CD4-positive, alpha-beta T cell treated with Interleukin-21 for 1 hour (primary cell): Measurements from ENCODE around the gene KANK4.

ENCODE experiments used
- DNase-seq: peaks from one replicate; pipeline ENCODE4 v3.0.0-alpha.2; 2020

KANK4 gene

DNA sequence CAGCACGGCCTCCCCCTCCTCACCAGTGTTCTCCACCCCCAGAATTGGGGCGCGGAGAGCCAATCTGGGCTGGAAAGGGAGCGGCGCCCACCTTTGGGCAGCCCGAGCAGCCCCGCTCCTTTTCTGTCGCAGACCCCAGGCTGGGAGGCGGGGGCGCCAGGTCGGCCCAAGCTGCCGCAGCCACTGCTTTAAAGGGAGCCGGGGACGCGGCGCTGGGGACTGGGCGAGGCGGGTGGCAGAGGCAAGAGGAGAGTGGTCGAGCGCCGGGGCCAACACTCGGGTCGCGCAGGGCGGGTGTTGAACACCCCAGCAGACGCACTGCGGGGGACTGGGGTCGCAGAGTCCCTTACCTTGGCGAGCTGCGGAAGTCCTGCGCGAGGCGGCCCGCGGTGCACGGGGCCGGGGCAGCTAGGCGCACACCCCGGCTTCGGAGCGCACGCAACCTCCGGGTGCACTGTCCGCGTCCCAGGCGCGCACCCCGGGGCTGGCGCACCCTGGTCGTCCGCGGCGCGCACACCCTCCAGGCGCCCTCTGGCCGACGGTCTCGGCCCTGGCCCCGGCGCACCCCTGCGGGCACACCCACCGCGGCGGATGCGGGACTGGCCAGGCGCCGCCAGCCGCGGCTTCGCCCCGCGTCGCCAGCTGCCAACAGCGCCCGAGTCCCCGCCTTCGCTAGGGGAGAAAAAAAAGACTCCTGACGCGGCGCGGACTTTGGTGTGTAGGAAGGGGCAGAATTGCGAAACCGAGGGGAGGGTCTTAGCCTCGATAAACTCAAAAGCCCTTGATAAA is at the start of gene KANK4:
Gene KANK4 (minus strand): TSS at position 679 of the 789 bp plus-strand sequence. CDS start 37,870 bp downstream, outside the sequence.
- no peak for DNase-seq

DNA sequence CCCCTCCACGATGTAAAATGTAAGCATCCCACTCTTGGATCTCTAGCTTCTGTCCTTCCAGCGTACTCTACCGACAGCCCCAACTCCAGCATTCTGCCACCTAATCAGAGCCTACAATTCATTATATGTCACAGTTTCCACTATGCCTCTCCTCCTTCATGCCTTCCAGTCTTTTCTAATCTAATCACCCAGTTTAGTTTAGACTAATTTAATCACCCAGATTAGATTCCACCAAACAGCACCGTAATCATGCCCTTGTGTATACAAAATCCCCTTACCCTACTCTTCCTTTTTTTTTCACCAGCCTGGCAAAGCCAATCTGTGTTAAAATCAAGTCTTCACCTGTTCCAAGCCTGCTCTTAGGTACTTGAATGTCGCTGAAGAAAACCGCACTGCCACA is 49.8 kb upstream of the KANK4 start:
- no peak for DNase-seq

DNA sequence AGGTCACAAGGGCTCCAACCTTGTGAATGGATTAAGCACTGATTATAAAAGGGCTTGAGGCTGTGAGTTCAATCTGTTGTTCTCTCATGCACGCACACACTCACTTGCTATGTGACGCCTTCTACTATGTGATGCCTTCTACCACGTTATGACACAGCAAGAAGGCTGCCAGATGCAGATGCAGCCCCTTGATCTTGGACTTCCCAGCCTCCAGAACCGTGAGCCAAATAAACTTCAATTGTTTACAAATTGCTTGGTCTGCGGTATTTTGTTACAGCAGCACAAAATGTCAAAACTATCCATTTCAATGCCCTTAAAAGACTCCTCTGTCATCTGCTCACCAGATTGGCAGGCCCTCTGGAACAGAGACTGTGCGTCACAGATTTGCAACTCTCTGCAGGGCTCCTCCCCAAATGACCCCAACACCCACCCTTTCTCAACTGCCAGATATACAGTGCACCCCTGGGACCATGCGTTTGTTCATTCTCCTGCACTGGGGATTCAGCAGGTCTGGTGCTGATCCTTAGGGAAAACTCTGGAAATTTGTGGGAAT is 47.8 kb upstream of the KANK4 start:
- DNase-seq, result no peak

DNA sequence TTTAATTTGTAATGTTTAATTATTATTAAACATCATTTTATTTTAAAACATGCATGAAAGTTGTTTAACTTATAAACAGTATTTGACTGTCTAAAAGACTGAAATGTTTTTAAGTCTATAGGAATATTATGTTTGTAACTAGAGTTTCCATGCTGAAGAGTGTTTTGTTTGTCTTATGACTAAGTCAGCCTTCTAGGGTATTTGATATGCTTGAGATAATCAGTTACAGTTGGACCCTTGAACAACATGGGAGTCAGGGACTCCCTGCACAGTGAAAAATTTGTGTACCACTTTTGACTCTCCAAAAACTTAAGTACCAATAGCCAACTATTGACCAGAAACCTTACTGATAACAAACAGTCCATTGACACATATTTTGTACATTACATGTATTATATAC is 45.5 kb upstream of the KANK4 start:
- DNase-seq, result no peak

DNA sequence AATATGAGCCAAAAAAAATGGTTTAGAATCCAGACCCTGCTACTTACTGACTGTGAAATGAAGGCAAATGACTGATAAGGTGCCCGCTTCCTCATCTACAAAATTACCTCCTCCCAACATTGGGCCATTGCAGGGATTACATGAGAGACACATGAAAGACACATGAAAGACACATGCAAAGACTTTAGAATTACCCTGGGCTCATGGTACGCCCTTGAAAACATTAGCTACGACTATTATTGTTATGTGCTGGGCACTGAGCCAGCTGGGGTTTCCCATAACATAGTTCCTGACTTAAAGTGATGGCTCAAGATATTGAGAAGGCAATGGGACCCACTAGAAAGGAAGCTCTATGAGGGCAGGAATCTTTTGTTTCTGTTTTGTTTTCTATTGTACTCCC is 43.7 kb upstream of the KANK4 start:
- no peak for DNase-seq

DNA sequence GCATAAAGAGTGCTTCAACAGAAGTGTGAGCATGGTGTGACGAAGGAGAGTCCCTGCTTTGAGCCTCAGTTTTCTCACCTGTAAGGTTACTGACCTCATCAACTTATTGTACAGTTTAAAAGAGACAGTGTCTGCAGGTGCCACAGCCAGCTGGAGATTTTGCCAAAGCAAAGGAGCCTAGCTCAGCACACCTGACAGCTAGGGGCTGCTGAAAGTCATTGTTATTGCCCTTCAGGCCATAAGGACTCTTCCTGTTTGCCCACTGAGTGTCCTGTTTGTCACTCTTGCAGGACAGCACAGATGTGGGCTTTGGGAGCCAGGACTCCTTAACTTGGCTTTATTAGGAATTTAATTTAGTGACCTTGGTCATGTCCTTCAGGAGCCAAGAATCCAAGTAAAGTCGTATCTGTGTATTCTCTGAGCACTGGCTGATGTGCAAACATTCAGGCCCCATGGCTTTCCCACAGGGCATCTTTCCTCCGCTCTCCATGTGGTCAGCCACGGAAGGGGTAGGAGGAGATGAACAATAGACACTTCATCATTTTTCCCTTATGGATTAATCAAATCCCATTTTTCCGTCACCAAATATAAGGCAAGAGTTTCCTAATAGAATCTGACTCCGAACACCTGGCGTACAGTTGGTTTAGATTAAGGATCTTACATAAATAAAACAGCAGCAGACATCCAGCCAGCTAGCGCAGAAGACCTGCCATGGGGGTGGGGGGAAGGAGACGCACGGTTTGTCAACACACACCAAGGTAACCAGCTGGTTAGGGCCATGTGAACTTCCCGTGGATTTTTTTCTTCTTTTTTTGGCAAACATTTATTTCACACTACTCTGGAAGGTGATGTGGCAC is 43.1 kb upstream of the KANK4 start:
- DNase-seq, result no peak

DNA sequence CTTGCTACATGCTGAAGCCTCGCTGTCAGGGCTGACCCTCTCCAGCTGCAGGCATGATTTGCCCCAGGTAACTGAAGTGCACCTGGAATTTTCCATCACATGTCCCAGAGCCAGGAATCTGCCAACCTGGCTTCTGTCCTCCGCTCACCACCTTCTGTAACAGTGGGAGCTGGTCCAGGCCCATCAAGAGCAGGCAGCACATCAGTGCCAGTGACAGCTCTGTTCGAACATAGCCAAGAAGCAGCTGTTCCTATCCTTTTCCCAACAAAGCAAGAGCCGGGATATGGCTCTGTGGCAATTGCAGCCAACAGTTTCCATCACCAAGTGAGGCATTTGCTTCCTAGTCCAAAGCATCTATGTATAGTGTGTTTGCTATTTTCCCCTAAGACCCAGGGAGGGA is 42.2 kb upstream of the KANK4 start:
- DNase-seq, result no peak

DNA sequence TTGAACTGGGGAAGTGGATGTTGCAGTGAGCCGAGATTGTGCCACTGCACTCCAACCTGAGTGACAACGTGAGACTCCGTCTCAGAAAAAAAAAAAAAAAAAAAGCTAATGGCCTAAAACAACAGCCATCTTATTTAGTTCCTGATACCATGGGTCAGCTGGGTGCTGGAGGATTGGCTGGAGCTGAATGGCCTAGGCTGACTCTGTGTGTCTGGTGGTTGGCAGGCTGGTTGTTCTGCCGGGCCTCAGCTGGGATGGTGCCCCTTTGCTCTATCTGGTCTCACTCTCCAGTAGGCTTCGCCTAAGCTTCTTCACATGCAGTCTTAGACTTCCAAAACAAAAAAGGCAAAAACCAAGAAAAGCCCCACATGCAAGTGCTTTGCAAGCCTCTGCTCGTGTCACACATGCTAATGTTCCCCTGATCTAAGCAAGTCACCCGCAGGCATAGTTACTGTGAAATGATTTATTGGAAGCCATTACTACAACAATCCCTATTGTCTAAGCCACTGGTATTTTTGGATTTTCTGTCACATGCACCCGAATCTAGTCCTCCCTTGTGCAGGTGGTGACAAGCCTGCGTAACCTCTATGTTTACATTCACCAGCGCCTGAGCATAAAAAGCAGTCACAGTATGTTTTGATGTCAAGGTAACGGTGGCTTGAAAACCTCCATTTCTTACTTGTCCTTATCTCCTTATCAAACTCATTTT is 39.6 kb upstream of the KANK4 start:
- DNase-seq, result no peak

DNA sequence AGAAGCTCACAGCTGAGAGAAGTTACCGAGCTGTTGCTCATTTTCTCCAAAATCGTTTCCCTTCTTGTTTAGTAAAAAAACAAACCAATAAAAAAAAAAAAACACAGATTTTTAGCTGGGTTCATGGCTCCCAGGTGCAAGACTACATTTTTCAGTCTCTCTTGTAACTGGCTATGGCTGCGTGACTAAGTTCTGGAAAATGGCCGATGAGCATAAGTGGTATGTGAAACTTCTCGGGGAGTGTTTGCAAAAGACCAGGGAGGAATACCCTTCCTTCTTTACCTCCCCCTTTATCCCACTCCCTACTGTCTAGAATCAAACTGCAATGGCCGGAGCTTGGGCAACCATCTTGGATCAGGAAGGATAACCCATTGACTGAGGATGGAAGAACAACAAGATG is 38.7 kb upstream of the KANK4 start:
- DNase-seq, result no peak

DNA sequence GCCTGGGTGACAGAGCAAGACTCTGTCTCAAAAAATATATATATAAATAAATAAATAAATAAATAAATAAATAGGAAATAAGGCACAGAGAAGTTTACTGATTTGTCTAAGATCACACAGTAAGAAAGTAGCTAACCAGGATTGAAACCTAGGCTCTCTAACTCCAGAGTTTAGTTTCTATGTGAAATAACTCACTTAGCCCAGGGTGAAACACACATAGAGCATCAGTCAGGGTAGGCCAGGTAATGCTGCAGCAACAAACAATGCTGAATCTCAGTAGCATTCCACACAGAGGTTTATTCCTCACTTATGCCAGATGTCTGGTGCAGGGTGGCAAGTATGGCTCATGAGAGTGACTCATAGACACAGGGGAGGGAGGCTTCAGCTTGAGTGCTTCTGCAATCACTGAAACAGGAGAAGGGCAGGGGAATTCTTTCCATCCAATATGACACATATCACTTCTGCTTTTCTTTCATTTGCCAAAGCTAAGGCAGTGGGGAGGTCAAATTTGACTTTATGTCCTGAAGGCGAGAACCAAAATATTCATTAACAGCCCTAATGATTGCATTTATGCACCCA is 37.1 kb upstream of the KANK4 start:
- DNase-seq, result no peak

DNA sequence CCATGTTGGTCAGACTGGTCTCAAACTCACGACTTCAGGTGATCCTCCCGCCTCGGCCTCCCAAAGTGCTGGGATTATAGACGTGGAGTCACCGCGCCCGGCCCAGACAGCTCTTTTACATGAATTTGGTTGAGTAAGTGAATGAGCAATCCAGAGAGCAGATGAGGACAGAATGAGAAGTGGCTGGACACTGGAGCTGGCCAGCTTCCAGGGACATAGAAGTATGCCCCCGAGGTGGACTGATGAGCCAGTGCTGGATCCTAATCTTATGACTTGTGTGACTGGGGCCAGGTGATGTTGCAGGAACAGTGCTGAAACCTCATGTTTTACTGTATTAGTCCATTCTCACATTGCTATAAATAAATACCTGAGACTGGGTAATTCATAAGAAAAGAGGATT is 35.9 kb upstream of the KANK4 start:
- DNase-seq, result no peak

DNA sequence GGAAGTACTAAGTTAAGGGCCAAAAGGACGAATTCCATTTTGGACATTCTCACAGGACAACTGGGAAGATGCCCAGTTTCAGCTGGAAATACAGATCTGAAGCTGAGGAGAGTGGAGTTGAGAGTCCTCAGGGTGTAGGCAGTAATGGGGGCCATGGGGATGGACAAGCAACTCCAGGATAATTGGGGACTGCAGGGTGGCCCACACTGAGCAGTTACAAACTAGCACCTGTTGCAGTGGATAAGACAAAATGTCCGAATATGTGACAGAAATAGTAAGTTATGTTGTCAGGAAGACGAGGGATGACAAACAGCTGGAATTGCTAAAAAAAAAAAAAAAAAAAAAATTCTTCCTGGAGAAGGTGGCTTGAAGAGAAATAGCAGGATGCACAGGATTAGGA is 34.6 kb upstream of the KANK4 start:
- no peak for DNase-seq

DNA sequence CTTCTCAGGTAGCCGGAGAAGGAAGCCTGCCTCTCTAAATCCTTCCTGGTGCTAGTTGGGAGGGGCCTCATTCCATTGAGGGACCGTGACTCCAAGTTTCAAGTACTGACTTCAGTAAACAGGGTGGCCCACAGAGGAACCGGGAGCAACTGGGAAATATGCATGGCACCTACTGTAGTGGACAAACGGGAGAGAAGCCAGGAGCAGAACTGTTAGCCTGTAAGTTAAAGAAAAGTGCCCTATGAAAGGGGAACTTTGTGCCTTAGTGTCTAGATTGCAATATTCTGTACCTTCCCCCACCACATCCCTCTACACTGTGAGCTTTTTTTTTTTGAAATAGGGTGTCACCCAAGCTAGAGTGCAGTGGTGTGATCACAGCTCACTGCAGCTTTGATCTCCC is 33.2 kb upstream of the KANK4 start:
- no peak for DNase-seq

DNA sequence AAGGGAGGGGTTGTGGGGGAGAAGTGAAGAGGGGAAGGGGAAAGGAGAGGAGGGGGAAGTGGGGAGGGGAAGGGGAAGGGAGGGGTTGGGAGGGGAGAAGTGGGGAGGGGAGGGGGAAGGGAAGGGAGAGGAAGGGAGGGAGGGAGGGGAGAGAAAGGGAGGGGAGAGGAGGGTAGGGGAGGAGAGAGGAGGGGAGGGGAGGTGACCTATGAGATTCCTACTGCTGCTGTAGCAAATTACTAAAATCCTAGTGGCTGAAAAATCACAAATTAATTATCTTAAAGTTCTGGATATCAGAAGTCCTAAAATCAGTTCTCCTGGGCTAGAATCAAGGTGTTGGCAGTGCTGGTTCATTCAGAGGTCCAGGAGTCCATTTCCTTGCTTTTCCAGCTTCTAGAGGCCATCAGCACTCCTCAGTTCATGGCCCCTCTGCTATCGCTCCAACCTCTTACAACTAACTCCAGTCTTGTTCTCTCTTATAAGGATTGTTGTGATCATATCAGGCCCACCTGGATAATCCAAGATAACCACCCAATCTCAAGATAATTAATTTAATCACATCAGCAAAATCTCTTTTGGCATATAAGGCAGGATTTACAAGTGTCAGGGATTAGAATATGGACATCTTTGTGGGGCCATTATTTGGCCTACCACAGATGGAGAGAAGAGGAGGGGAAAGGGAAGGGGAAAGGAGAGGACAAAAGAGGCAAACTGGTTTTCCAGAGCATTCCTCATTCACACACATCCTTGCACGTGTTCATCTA is 30.4 kb upstream of the KANK4 start:
- no peak for DNase-seq

DNA sequence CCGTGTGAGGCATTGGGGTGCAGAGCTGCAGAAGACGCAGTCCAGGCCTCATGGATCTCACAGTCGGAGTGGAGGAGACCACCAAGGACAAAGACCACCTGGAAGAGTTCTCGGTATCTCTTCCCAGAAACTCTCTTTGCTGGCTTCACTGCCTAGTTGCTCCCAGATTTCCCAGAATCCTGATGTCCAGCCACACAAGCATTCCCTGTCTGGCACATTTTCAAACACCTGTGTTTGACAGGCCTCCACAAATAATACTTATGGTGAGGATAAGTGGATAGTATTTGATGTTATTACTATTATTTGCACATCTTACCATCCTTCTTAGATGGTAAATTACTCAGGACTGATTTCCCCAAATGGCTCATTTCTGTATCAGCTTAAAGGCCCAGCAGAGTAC is 27.7 kb upstream of the KANK4 start:
- DNase-seq, result no peak

DNA sequence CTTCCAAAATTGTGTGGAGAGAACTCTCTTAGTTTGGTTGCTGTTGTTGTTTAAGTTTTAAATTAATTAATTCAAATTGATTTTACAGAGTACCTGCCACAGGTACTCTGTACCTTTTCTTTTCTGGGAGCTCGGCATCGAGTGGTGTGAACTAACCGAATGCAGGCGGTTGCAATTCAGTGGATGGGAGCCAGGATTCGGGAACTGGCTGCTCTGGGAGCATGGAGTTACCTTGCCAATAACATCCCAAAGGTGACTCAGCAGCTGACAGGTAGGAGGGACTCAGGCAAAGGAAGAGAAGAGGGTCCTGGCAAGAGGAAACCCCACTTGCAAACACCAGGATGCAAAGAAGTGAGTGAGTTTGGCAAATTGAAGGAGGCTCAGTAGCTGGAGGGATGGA is 24.7 kb upstream of the KANK4 start:
- DNase-seq, result no peak

DNA sequence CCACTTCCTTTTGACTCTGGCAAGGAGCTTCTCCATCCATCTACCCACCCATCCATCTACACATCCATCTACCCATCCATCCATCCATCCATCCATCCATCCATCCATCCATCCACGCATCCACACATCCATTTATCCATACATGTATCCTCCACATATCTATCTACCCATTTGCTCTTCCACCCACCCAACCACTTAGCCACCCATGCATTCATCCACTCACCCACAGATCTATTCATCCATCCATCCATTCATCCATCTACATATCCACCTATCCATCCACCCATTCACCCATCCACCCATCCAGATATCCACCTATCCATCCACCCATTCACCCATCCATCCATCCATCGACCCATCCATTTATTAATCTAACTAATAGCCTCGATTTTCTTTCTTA is 23.0 kb upstream of the KANK4 start:
- no peak for DNase-seq

DNA sequence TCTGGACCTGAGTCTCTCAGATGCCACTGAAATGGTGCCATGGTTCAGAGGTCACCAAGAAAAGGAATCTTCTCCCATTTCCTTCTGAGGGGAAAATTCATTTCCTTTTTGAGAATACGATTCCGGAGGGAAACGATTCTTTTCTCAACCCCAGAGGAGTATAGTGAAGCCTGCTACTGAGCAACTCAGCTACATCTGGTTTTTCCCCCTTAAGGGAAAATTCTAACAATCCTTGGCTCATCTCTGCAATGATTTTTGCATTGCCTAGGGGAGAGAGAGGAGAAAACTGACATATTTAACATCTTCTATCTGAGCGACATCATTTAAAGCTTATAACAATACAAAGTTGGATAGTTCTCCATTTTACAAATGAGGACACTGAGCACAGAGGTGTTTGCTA is 22.4 kb upstream of the KANK4 start:
- no peak for DNase-seq

DNA sequence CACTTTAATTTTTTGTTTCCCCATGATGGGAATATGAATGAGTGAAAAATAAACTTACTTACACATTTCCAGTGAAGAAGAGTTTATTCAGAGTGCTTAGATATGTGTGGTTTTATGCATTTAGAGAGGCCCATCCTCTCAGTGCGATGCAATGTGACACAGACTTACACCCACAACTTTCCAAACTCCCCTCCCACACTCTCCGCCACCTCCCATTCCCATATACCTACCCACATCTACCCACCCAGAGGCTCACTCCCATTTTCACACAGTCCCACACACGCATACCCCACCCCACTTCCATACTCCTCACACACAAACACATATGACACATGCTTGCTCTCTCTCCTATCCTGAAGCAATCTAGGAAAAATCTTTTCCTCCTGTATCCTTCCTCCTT is 21.9 kb upstream of the KANK4 start:
- no peak for DNase-seq

DNA sequence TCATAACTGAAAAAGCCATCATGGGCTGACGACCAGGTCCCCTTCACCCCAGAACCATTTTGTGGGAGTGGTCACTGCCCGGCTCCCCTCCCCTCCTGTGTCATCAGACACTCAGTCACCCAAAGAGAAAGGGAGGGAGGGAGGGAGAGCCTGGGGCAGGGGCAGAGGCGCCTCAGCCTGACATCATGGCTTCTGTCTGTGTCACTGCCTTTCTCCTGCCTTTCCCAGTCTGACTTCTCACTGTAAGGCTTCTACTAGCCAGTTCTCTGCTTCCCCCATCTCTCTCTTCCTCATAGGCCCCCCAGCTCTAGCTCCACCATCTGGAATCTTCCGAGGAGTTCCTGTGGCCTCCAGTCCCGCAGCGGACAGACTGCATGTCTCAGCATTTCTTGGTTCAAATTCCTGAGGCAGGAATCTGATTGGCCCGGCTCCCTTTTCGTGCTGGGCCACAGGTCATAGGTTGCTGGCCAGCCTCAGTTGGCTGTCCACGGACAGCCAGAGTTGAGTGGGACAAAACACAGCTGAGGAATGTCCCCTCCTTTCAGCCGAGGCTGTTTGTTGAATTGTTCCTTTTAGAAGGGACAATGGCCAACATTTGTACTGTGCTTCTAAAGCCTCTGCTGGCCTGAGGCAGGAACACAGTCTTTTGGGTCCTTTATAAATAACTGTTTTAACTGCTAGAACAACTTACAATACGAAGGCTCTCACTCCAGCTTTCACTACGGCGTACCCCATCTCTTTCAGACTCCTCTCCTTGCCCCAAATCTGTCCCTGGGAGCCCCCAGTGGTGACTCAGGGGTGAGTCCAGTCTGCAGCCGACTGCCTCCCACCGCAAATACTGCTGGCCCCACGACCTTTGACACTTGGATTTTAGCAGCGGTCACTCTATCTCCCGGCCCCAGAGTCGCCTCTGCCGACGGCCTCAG is 18.7 kb upstream of the KANK4 start:
- no peak for DNase-seq
